Measurements from ENCODE around the gene HEATR3. TPM values are rescaled to one million over a fixed set of nuclear protein-coding genes. Genes with fewer than 3 reads are reported as not detected.

Gene HEATR3
- total and polyA plus RNA-seq, 2 of the 13 experiments (the other 11 are each of a cell fraction or from before 2014, with no cell fraction given) = 22.4 to 52.4 TPM

DNA sequence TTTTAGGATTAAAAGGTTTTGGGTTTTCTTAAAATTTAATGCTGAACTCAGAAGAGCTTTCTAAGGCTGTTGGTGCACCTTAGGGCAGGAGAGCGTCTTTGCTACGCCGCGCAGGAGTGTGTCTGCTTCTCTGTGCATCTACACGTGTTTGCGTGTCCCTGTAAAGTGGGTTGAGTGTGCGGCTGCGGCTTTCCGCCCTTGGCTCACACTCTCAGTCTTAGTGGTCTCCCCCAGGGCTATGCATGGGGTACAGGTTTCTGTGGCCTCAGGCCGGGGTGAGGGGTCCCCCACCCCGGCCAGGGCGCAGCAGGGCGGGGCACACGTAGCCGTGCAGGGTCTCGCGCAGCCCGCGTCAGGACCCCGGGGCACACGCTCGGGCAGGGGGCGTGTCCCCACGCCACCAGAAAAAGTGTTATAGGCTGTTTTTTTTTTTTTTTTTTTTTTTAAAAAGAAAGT lies 86.6 kb downstream of the HEATR3 start (continued):
- TF ChIP-seq RBFOX2 (IDR thresholded peaks at IDR 0.05; ENCODE audit: low read depth, low read length) = no peak
- TF ChIP-seq SIX4 (CRISPR knock-in tag; IDR thresholded peaks at IDR 0.05) = no peak
- 0 out of 2 replicates have a peak, but pooled peaks have one; percentile 61 for TF ChIP-seq NFKB2 (CRISPR knock-in tag; IDR thresholded peaks at IDR 0.05; ENCODE audit: borderline replicate concordance)
- no peak for TF ChIP-seq MBNL3 (CRISPR knock-in tag; conservative IDR thresholded peaks at IDR 0.05)
- TF ChIP-seq, protein P1, sequence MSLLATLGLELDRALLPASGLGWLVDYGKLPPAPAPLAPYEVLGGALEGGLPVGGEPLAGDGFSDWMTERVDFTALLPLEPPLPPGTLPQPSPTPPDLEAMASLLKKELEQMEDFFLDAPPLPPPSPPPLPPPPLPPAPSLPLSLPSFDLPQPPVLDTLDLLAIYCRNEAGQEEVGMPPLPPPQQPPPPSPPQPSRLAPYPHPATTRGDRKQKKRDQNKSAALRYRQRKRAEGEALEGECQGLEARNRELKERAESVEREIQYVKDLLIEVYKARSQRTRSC (CRISPR knock-in tag; IDR thresholded peaks at IDR 0.05; ENCODE audit: low read depth) = no peak
- TF ChIP-seq MIER2 (CRISPR knock-in tag; IDR thresholded peaks at IDR 0.05) = 0 out of 2 replicates have a peak, but pooled peaks have one; percentile 6
- TF ChIP-seq, protein P2, sequence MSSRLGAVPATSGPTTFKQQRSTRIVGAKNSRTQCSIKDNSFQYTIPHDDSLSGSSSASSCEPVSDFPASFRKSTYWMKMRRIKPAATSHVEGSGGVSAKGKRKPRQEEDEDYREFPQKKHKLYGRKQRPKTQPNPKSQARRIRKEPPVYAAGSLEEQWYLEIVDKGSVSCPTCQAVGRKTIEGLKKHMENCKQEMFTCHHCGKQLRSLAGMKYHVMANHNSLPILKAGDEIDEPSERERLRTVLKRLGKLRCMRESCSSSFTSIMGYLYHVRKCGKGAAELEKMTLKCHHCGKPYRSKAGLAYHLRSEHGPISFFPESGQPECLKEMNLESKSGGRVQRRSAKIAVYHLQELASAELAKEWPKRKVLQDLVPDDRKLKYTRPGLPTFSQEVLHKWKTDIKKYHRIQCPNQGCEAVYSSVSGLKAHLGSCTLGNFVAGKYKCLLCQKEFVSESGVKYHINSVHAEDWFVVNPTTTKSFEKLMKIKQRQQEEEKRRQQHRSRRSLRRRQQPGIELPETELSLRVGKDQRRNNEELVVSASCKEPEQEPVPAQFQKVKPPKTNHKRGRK (CRISPR knock-in tag; IDR thresholded peaks at IDR 0.05) = no peak
- TF ChIP-seq ZFP41 (CRISPR knock-in tag; IDR thresholded peaks at IDR 0.05; ENCODE audit: borderline replicate concordance) = no peak
- TF ChIP-seq ZNF34 (CRISPR knock-in tag; IDR thresholded peaks at IDR 0.05; ENCODE audit: borderline replicate concordance) = no peak
- TF ChIP-seq CHD2 (IDR thresholded peaks at IDR 0.05; ENCODE audit: low read depth, low read length) = 0 out of 2 replicates have a peak, but pooled peaks have one; percentile 41
- TF ChIP-seq, protein P3, sequence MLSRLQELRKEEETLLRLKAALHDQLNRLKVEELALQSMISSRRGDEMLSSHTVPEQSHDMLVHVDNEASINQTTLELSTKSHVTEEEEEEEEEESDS (CRISPR knock-in tag; IDR thresholded peaks at IDR 0.05; ENCODE audit: borderline replicate concordance) = no peak
- TF ChIP-seq, protein P4, sequence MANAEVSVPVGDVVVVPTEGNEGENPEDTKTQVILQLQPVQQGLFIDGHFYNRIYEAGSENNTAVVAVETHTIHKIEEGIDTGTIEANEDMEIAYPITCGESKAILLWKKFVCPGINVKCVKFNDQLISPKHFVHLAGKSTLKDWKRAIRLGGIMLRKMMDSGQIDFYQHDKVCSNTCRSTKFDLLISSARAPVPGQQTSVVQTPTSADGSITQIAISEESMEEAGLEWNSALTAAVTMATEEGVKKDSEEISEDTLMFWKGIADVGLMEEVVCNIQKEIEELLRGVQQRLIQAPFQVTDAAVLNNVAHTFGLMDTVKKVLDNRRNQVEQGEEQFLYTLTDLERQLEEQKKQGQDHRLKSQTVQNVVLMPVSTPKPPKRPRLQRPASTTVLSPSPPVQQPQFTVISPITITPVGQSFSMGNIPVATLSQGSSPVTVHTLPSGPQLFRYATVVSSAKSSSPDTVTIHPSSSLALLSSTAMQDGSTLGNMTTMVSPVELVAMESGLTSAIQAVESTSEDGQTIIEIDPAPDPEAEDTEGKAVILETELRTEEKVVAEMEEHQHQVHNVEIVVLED (CRISPR knock-in tag; IDR thresholded peaks at IDR 0.05; ENCODE audit: borderline replicate concordance) = no peak
- TF ChIP-seq, protein P5, sequence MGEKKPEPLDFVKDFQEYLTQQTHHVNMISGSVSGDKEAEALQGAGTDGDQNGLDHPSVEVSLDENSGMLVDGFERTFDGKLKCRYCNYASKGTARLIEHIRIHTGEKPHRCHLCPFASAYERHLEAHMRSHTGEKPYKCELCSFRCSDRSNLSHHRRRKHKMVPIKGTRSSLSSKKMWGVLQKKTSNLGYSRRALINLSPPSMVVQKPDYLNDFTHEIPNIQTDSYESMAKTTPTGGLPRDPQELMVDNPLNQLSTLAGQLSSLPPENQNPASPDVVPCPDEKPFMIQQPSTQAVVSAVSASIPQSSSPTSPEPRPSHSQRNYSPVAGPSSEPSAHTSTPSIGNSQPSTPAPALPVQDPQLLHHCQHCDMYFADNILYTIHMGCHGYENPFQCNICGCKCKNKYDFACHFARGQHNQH (CRISPR knock-in tag; IDR thresholded peaks at IDR 0.05) = no peak; the same call in 1 of the 2 replicates
- TF ChIP-seq TMF1 (CRISPR knock-in tag; IDR thresholded peaks at IDR 0.05; ENCODE audit: low read depth) = no peak
- TF ChIP-seq CBX2 (IDR thresholded peaks at IDR 0.05; ENCODE audit: low read depth, low read length) = no peak
- no peak for TF ChIP-seq CBX2 (CRISPR knock-in tag; IDR thresholded peaks at IDR 0.05; ENCODE audit: low read depth)
- no peak for TF ChIP-seq BCL6 (CRISPR knock-in tag; IDR thresholded peaks at IDR 0.05)
- TF ChIP-seq ZNF180 (CRISPR knock-in tag; IDR thresholded peaks at IDR 0.05; ENCODE audit: borderline replicate concordance, low read depth) = 0 out of 2 replicates have a peak, but pooled peaks have one; percentile 53
- TF ChIP-seq SOX6 (IDR thresholded peaks at IDR 0.05) = no peak
- 0 out of 2 replicates have a peak, but pooled peaks have one; percentile 9 for TF ChIP-seq SOX6 (CRISPR knock-in tag; IDR thresholded peaks at IDR 0.05)
- no peak for TF ChIP-seq XRCC5 (optimal IDR thresholded peaks at IDR 0.05; ENCODE audit: low read length)
- TF ChIP-seq, protein P6, sequence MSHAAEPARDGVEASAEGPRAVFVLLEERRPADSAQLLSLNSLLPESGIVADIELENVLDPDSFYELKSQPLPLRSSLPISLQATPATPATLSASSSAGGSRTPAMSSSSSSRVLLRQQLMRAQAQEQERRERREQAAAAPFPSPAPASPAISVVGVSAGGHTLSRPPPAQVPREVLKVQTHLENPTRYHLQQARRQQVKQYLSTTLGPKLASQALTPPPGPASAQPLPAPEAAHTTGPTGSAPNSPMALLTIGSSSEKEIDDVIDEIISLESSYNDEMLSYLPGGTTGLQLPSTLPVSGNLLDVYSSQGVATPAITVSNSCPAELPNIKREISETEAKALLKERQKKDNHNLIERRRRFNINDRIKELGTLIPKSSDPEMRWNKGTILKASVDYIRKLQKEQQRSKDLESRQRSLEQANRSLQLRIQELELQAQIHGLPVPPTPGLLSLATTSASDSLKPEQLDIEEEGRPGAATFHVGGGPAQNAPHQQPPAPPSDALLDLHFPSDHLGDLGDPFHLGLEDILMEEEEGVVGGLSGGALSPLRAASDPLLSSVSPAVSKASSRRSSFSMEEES (CRISPR knock-in tag; IDR thresholded peaks at IDR 0.05) = no peak
- no peak for TF ChIP-seq ZNF350 (CRISPR knock-in tag; IDR thresholded peaks at IDR 0.05; ENCODE audit: borderline replicate concordance, low read depth)
- no peak for TF ChIP-seq GATA4 (IDR thresholded peaks at IDR 0.05; ENCODE audit: borderline replicate concordance, low read depth)

Measured in HepG2 (cell line).